Fibroblast of lung (primary cell): ENCODE data around the gene TMPRSS3.

Source experiments
- EZH2 ChIP-seq: IDR thresholded peaks from 2 replicates; pipeline ENCODE4 v1.5.1; 2012; ENCODE audit warnings: low read length, control low read depth, mild to moderate bottlenecking; ENCODE audit errors: missing control alignments
- TF ChIP-seq, protein P1 (sequence below), 2 donors: IDR thresholded peaks in 1 of 2; conservative IDR thresholded peaks in 1 of 2; 1 replicate in 1 of 2; 2 replicates in 1 of 2; pipeline ENCODE4 v1.5.1; 2011 to 2012; ENCODE audit warnings: low read length in 2 of 2, control low read depth in 1 of 2, inconsistent platforms in 1 of 2, low read depth in 1 of 2, mild to moderate bottlenecking in 1 of 2

- TF ChIP-seq, protein P1, sequence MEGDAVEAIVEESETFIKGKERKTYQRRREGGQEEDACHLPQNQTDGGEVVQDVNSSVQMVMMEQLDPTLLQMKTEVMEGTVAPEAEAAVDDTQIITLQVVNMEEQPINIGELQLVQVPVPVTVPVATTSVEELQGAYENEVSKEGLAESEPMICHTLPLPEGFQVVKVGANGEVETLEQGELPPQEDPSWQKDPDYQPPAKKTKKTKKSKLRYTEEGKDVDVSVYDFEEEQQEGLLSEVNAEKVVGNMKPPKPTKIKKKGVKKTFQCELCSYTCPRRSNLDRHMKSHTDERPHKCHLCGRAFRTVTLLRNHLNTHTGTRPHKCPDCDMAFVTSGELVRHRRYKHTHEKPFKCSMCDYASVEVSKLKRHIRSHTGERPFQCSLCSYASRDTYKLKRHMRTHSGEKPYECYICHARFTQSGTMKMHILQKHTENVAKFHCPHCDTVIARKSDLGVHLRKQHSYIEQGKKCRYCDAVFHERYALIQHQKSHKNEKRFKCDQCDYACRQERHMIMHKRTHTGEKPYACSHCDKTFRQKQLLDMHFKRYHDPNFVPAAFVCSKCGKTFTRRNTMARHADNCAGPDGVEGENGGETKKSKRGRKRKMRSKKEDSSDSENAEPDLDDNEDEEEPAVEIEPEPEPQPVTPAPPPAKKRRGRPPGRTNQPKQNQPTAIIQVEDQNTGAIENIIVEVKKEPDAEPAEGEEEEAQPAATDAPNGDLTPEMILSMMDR (conservative IDR thresholded peaks at IDR 0.05 in 1 of 2, IDR thresholded peaks at IDR 0.05 in 1 of 2; ENCODE audit: low read depth in 1 of 2, low read length in 2 of 2), result no peak
- no peak for TF ChIP-seq EZH2
These were observed 10.4 kb upstream of the TMPRSS3 start for GRCh38 chr21:42406201-42406621.
